Bronchial epithelial cell (primary cell): ENCODE results near the gene TSR3. TPM values are rescaled to one million over a fixed set of nuclear protein-coding genes. Genes with fewer than 3 reads are reported as not detected.

ENCODE experiments used
- DNase-seq: peaks from one replicate; pipeline ENCODE4 v3.0.0-alpha.2; 2010; ENCODE audit warnings: low read depth
- FAIRE-seq: peaks from 2 replicates; lab custom pipeline; 2011; peaks lifted over from hg19 to GRCh38; lab: Jason Lieb, UNC
- H3K27me3 ChIP-seq: 2 replicates; pipeline ENCODE4 v1.5.1; 2011; ENCODE audit warnings: low read length; ENCODE audit not compliant: control insufficient read depth, insufficient read depth
- H3K36me3 ChIP-seq: 2 replicates; pipeline ENCODE4 v1.5.1; 2011; ENCODE audit warnings: low read length; ENCODE audit not compliant: control insufficient read depth, insufficient read depth
- H3K4me3 ChIP-seq: 2 replicates; pipeline ENCODE4 v1.5.1; 2011; ENCODE audit warnings: mild to moderate bottlenecking, low read depth, low read length, control low read depth
- total RNA-seq: library from RNA; depleted of rRNA; stranded (reverse); fragments of >200 nt; gene quantifications from 2 replicates; pipeline ENCODE4 v1.2.1, GENCODE V29; 2014
- TF ChIP-seq, protein P1 (sequence below): IDR thresholded peaks from 2 replicates; pipeline ENCODE4 v1.5.1; 2011; ENCODE audit warnings: mild to moderate bottlenecking, moderate library complexity, low read length, control low read depth, inconsistent platforms; ENCODE audit not compliant: insufficient read depth, severe bottlenecking

TSR3 gene
- total RNA-seq, 1 donor from 2014 or later, result 117 TPM

- FAIRE-seq (no peak), DNase-seq (no peak)
- TF ChIP-seq, protein P1, sequence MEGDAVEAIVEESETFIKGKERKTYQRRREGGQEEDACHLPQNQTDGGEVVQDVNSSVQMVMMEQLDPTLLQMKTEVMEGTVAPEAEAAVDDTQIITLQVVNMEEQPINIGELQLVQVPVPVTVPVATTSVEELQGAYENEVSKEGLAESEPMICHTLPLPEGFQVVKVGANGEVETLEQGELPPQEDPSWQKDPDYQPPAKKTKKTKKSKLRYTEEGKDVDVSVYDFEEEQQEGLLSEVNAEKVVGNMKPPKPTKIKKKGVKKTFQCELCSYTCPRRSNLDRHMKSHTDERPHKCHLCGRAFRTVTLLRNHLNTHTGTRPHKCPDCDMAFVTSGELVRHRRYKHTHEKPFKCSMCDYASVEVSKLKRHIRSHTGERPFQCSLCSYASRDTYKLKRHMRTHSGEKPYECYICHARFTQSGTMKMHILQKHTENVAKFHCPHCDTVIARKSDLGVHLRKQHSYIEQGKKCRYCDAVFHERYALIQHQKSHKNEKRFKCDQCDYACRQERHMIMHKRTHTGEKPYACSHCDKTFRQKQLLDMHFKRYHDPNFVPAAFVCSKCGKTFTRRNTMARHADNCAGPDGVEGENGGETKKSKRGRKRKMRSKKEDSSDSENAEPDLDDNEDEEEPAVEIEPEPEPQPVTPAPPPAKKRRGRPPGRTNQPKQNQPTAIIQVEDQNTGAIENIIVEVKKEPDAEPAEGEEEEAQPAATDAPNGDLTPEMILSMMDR, result no peak
- Histone ChIP-seq H3K4me3 (peak overlapping the region; percentile 56), H3K27me3 (no peaks in the 10 kb centered on the region), H3K36me3 (peaks cover 23% of the 10 kb centered on the region)
Observed at GRCh38 chr16:1310832-1311200, 40.9 kb downstream of the TSR3 start.

DNA sequence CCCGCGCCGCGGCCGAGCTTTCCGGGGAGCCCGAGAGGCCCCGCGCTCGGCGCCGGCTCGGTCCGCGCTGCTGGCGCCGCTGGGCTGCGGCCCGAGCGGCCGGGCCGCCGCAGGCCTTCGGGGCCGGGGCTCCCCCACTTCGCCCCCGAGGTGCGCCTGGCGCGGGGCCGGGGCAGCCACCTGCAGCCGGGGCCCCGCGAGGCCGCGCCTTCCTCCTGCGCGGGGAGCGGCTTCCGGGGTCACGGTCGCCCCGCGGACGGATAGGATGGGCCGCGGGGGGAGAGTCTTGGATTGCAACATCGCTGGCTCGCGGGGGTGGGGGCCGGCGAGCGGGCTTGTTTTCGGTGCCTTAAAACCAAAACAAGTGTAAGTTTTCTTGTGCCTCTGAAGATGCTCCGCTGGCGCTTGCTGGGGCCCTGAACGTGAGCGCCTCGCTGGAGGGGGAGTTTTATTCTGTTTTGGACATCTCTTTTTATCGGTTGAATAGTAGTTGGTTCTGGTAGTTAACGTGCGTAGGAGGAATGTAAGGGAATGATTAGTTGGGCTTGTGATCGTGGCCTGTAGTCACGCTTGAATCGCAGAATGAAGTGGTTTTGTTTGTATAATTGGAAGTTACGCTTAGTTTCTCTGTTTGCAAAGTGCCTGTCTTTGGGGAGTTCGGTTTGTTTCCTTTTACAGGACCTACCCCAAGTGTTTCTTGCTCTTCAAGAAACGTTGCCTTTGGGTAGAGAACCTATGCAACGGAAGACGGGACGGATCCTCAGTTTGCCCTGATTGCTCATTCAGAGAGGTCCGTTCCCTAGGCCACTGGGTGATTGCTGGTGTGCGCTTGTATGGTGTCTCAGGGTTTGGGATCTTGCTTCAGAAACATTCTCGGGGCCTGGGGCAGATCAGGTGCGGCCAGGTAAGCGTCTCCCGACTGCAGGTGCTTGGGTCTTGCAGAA is 41.5 kb downstream of the TSR3 start:
- peaks cover 23% of the 10 kb centered on the region for H3K36me3 ChIP-seq
- peak overlapping the region; percentile 56 for H3K4me3 ChIP-seq
- DNase-seq (no peak), FAIRE-seq (peak; percentile 77)
- no peaks in the 10 kb centered on the region for H3K27me3 ChIP-seq
- TF ChIP-seq, protein P1, result no peak

DNA sequence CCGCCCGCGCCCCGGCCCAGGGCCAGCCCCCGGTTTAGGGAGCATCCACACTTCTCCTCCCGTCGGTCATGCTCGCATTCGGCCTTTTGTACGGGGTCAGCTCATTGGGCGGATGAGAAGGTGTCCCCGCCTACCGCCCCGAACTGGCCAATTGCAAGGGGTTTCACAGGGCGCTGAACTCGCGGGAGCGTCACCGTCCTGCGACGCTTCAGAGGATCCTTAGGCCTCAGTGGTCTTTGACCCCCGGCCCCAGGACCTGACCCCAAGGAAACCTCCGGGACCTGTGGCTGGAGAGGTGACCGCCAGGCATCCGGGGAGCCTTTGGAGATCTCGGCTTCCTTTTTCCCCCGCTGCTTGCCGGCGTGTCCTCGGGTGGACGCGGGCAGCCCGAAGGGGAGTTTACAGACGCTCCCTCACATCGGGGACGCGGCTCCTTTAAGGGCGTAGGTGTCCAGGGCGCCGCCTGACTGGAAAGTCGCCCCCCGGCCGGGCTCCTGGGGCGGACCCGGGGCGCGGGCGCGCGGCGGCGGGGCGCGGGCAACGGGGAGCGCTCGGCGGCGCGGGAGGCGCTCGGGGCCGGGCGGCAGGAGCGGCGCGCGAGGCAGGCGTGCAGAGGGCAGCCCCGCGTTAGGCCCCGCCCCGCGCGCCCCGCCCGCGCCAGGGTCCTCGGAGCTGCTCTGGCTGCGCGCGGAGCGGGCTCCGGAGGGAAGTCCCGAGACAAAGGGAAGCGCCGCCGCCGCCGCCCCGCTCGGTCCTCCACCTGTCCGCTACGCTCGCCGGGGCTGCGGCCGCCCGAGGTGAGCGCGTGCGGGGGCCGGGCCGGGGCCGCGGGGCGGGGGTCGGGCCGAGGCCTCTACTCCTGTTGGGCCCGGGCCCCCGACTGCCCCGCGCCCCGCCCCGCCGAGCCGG is 42.4 kb downstream of the TSR3 start, which contains the start of gene UBE2I:
UBE2I (plus strand) TSS at position 660 of the 909 bp plus-strand sequence. CDS start 4,395 bp downstream, outside the sequence.
- TF ChIP-seq, protein P1, result no peak
- no peaks in the 10 kb centered on the region for H3K27me3 ChIP-seq
- no peak for FAIRE-seq
- DNase-seq, result peak; percentile 87
- peaks cover 14% of the 10 kb centered on the region for H3K36me3 ChIP-seq
- peak within 1 kb of the TSS; percentile 56 for H3K4me3 ChIP-seq

DNA sequence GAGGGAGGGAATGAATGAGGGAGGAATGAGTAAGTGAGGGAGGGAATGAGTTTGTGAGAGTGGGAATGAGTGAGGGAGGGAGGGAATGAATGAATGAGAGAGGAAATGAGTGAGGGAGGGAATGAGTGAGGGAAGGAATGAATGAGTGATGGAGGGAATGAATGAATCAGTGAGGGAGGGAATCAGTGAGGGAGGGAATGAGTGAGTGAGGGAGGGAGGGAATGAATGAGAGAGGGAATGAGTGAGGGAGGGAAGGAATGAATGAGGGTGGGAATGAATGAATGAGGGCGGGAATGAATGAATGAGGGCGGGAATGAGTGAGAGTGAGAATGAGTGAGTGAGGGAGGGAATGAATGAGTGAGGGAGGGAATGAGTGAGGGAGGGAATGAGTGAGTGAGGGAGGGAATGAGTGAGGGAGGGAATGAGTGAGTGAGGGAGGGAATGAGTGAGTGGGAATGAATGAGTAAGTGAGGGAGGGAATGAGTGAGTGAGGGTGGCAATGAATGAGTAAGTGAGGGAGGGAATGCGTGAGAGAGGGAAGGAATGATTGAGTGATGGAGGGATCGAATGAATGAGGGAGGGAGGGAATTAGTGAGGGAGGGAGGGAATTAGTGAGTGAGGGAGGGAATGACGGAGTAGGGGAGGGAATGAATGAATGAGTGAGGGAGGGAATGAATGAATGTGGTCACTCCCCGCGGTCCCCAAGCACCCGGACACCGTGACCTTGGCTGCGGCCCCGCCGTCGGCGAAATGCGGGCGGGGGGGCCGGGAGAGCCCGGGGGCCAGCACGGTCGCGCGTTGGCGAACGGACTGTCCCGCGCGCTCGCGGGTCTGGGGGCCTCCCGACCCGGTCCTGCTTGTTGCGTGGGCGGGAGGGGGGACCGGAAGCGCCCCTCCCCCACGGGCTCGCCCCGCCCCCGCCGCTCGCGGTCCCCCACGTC is 43.4 kb downstream of the TSR3 start:
- peaks cover 8% of the 10 kb centered on the region for H3K36me3 ChIP-seq
- H3K4me3 ChIP-seq, result peak overlapping the region; percentile 56
- FAIRE-seq (no peak), DNase-seq (peak; percentile 49)
- no peaks in the 10 kb centered on the region for H3K27me3 ChIP-seq
- TF ChIP-seq, protein P1, result no peak

DNA sequence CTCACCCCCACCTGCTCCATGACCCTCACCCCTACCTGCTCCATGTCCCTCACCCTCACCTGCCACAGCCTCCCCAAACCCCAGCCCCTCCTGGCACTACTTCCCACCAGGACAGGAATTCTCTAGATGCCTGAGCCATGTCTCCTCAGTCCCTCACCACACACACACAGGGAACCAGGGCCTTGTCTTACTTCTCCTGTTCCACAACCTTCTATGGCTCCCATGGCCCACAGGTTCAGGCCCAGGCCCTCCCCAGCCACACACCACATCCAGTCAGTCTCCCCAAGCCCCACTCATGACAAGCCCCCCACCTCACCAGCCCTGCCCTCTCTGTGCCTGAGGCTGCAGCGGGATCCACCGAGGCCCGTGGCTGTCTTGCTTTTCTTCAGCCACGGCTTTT is 45.3 kb downstream of the TSR3 start:
- FAIRE-seq, result no peak
- H3K4me3 ChIP-seq, result no peak overlapping the region
- H3K27me3 ChIP-seq, result no peaks in the 10 kb centered on the region
- TF ChIP-seq, protein P1, result no peak
- no peak for DNase-seq
- peaks cover 2% of the 10 kb centered on the region for H3K36me3 ChIP-seq
